Measurements from ENCODE around the gene SH3GL2.

Gene SH3GL2

GRCh38 chr9:17627641-17628040, 48.8 kb downstream of the SH3GL2 start:
- Histone ChIP-seq H4K91ac (ENCODE audit: low read depth, low read length) (no peak overlapping the region), H3K27ac (ENCODE audit: low read depth, low read length) (no peak overlapping the region), H3K23ac (ENCODE audit: low read length) (no peak overlapping the region), H2BK5ac (ENCODE audit: low read depth, low read length, poor library complexity) (no peak overlapping the region), H3K9ac (ENCODE audit: low read length) (no peak overlapping the region), H3K79me1 (ENCODE audit: low read length) (no peaks in the 10 kb centered on the region), H3K4me3 (ENCODE audit: low read depth, low read length) (no peak overlapping the region), H4K12ac (ENCODE audit: low read depth, low read length) (no peak overlapping the region), H3K14ac (ENCODE audit: low read length) (no peak overlapping the region), H3K79me2 (ENCODE audit: control insufficient read depth, insufficient read depth, low read length, poor library complexity) (no peaks in the 10 kb centered on the region), H2BK12ac (ENCODE audit: low read length) (no peak overlapping the region), H3K36me3 (ENCODE audit: control insufficient read depth in 1 of 2, insufficient read depth in 2 of 2, low read length in 2 of 2) (no peaks in the 10 kb centered on the region), H4K8ac (ENCODE audit: low read depth, low read length) (no peak overlapping the region), H3K4me1 (ENCODE audit: control insufficient read depth in 1 of 2, insufficient read depth in 2 of 2, low read length in 2 of 2) (peaks cover 0 to 14% of the 10 kb centered on the region in 2 experiments), H2BK120ac (ENCODE audit: insufficient read depth, low read length, poor library complexity) (no peak overlapping the region), H3K4ac (ENCODE audit: low read depth, low read length) (no peak overlapping the region), H2AK5ac (ENCODE audit: low read length) (no peak overlapping the region), H2AFZ (ENCODE audit: insufficient read depth, low read length, poor library complexity) (no peak overlapping the region), H3K27me3 (ENCODE audit: insufficient read depth, low read length) (no peaks in the 10 kb centered on the region), H3K9me3 (ENCODE audit: insufficient read depth, low read depth, low read length) (no peaks in the 10 kb centered on the region), H3K4me2 (ENCODE audit: low read length) (no peak overlapping the region), H3K18ac (ENCODE audit: low read length) (no peak overlapping the region)
- no CpG with 5 or more reads among the region's 3 CpGs for WGBS (ENCODE audit: extremely low coverage, insufficient coverage, insufficient read length)
- DNase-seq: no peak

DNA sequence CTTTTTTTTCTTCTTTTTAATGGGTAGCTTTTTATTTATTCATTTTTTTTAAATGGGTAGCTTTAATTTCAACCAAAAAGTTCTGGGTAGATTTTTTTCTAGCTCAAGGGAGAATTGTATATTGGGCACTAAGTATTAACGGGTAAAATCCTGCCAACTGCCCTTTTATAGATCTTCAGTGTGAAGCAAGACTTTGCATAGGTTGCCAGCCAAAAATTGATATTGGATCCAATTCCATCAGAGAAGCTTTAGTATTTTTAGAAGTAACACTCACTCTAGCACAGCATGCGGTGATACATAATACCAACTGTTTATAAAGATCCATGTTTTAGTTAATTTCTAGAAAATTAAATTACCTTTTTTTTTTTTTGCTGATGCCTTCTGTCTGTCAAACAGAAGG, 49.8 kb downstream of the SH3GL2 start:
- Histone ChIP-seq H2BK12ac (ENCODE audit: low read length) (no peak overlapping the region), H4K8ac (ENCODE audit: low read depth, low read length) (no peak overlapping the region), H3K79me2 (ENCODE audit: control insufficient read depth, insufficient read depth, low read length, poor library complexity) (no peaks in the 10 kb centered on the region), H3K27ac (ENCODE audit: low read depth, low read length) (no peak overlapping the region), H3K79me1 (ENCODE audit: low read length) (no peaks in the 10 kb centered on the region), H2BK120ac (ENCODE audit: insufficient read depth, low read length, poor library complexity) (no peak overlapping the region), H3K9me3 (ENCODE audit: insufficient read depth, low read depth, low read length) (no peaks in the 10 kb centered on the region), H2AK5ac (ENCODE audit: low read length) (no peak overlapping the region), H3K4me3 (ENCODE audit: low read depth, low read length) (no peak overlapping the region), H3K4me2 (ENCODE audit: low read length) (no peak overlapping the region), H2AFZ (ENCODE audit: insufficient read depth, low read length, poor library complexity) (no peak overlapping the region), H3K4me1 (ENCODE audit: control insufficient read depth in 1 of 2, insufficient read depth in 2 of 2, low read length in 2 of 2) (peaks cover 0 to 14% of the 10 kb centered on the region in 2 experiments), H3K27me3 (ENCODE audit: insufficient read depth, low read length) (no peaks in the 10 kb centered on the region), H2BK5ac (ENCODE audit: low read depth, low read length, poor library complexity) (no peak overlapping the region), H3K36me3 (ENCODE audit: control insufficient read depth in 1 of 2, insufficient read depth in 2 of 2, low read length in 2 of 2) (no peaks in the 10 kb centered on the region), H3K18ac (ENCODE audit: low read length) (no peak overlapping the region), H3K9ac (ENCODE audit: low read length) (no peak overlapping the region), H3K4ac (ENCODE audit: low read depth, low read length) (no peak overlapping the region), H4K91ac (ENCODE audit: low read depth, low read length) (no peak overlapping the region), H4K12ac (ENCODE audit: low read depth, low read length) (no peak overlapping the region), H3K23ac (ENCODE audit: low read length) (no peak overlapping the region), H3K14ac (ENCODE audit: low read length) (no peak overlapping the region)
- no peak for DNase-seq
- no CpG with 5 or more reads among the region's 2 CpGs for WGBS (ENCODE audit: extremely low coverage, insufficient coverage, insufficient read length)

- Histone ChIP-seq H3K23ac (ENCODE audit: low read length) (no peak overlapping the region), H3K9ac (ENCODE audit: low read length) (no peak overlapping the region), H3K79me1 (ENCODE audit: low read length) (no peaks in the 10 kb centered on the region), H2AFZ (ENCODE audit: insufficient read depth, low read length, poor library complexity) (no peak overlapping the region), H3K14ac (ENCODE audit: low read length) (no peak overlapping the region), H2BK120ac (ENCODE audit: insufficient read depth, low read length, poor library complexity) (no peak overlapping the region), H3K4me1 (ENCODE audit: control insufficient read depth in 1 of 2, insufficient read depth in 2 of 2, low read length in 2 of 2) (peaks cover 0 to 12% of the 10 kb centered on the region in 2 experiments), H2AK5ac (ENCODE audit: low read length) (no peak overlapping the region), H3K18ac (ENCODE audit: low read length) (no peak overlapping the region), H4K12ac (ENCODE audit: low read depth, low read length) (no peak overlapping the region), H4K91ac (ENCODE audit: low read depth, low read length) (no peak overlapping the region), H3K4me2 (ENCODE audit: low read length) (no peak overlapping the region), H3K27ac (ENCODE audit: low read depth, low read length) (no peak overlapping the region), H3K4ac (ENCODE audit: low read depth, low read length) (no peak overlapping the region), H3K27me3 (ENCODE audit: insufficient read depth, low read length) (no peaks in the 10 kb centered on the region), H3K79me2 (ENCODE audit: control insufficient read depth, insufficient read depth, low read length, poor library complexity) (no peaks in the 10 kb centered on the region), H4K8ac (ENCODE audit: low read depth, low read length) (no peak overlapping the region), H2BK5ac (ENCODE audit: low read depth, low read length, poor library complexity) (no peak overlapping the region), H3K9me3 (ENCODE audit: insufficient read depth, low read depth, low read length) (no peaks in the 10 kb centered on the region), H3K36me3 (ENCODE audit: control insufficient read depth in 1 of 2, insufficient read depth in 2 of 2, low read length in 2 of 2) (no peaks in the 10 kb centered on the region), H2BK12ac (ENCODE audit: low read length) (no peak overlapping the region), H3K4me3 (ENCODE audit: low read depth, low read length) (no peak overlapping the region)
- no peak for DNase-seq
- WGBS (ENCODE audit: extremely low coverage, insufficient coverage, insufficient read length): no CpG with 5 or more reads among the region's 2 CpGs
Measured at GRCh38 chr9:17630531-17630949, 51.7 kb downstream of the SH3GL2 start.

- H2BK12ac ChIP-seq (ENCODE audit: low read length): no peak overlapping the region
- H3K79me1 ChIP-seq (ENCODE audit: low read length): no peaks in the 10 kb centered on the region
- no peaks in the 10 kb centered on the region for H3K36me3 ChIP-seq (ENCODE audit: control insufficient read depth in 1 of 2, insufficient read depth in 2 of 2, low read length in 2 of 2)
- DNase-seq: no peak
- H3K9me3 ChIP-seq (ENCODE audit: insufficient read depth, low read depth, low read length): no peaks in the 10 kb centered on the region
- H3K4me1 ChIP-seq (ENCODE audit: control insufficient read depth in 1 of 2, insufficient read depth in 2 of 2, low read length in 2 of 2): peaks cover 0 to 7% of the 10 kb centered on the region in 2 experiments
- no peaks in the 10 kb centered on the region for H3K27me3 ChIP-seq (ENCODE audit: insufficient read depth, low read length)
- no peak overlapping the region for H4K12ac ChIP-seq (ENCODE audit: low read depth, low read length)
- no peaks in the 10 kb centered on the region for H3K79me2 ChIP-seq (ENCODE audit: control insufficient read depth, insufficient read depth, low read length, poor library complexity)
- H2AK5ac ChIP-seq (ENCODE audit: low read length): no peak overlapping the region
- no peak overlapping the region for H3K14ac ChIP-seq (ENCODE audit: low read length)
- no peak overlapping the region for H3K23ac ChIP-seq (ENCODE audit: low read length)
- no peak overlapping the region for H3K4ac ChIP-seq (ENCODE audit: low read depth, low read length)
- H3K9ac ChIP-seq (ENCODE audit: low read length): no peak overlapping the region
- H3K4me2 ChIP-seq (ENCODE audit: low read length): no peak overlapping the region
- H2BK120ac ChIP-seq (ENCODE audit: insufficient read depth, low read length, poor library complexity): no peak overlapping the region
- H4K91ac ChIP-seq (ENCODE audit: low read depth, low read length): no peak overlapping the region
- H2BK5ac ChIP-seq (ENCODE audit: low read depth, low read length, poor library complexity): no peak overlapping the region
- H2AFZ ChIP-seq (ENCODE audit: insufficient read depth, low read length, poor library complexity): no peak overlapping the region
- no peak overlapping the region for H3K18ac ChIP-seq (ENCODE audit: low read length)
- no peak overlapping the region for H4K8ac ChIP-seq (ENCODE audit: low read depth, low read length)
- H3K4me3 ChIP-seq (ENCODE audit: low read depth, low read length): no peak overlapping the region
- H3K27ac ChIP-seq (ENCODE audit: low read depth, low read length): no peak overlapping the region
Measured at GRCh38 chr9:17631396-17631795, 52.5 kb downstream of the SH3GL2 start.
